OCI-LY1 (cell line): ENCODE data around the gene CHKA.

Experiments used
- H2AFZ ChIP-seq: fragments of 200-600 bp; sonication (generic), shearing (Covaris generic); 2 replicates; pipeline ENCODE4 v1.6.0; 2014; ENCODE audit warnings: antibody characterized with exemption, mild to moderate bottlenecking, low read length
- H3F3A ChIP-seq: fragments of 200-600 bp; sonication (generic), shearing (Covaris generic); 2 replicates; pipeline ENCODE4 v1.6.0; 2014; ENCODE audit warnings: mild to moderate bottlenecking, antibody characterized with exemption, low read length, moderate library complexity; ENCODE audit not compliant: insufficient read depth
- H3K27ac ChIP-seq: fragments of 200-600 bp; sonication (generic); 2 replicates; pipeline ENCODE4 v1.5.1; 2014; ENCODE audit warnings: low read length, mixed run types, mild to moderate bottlenecking, low read depth; ENCODE audit not compliant: poor library complexity, severe bottlenecking
- H3K27me3 ChIP-seq: fragments of 200-600 bp; sonication (generic); 2 replicates; pipeline ENCODE4 v1.6.0; 2014; ENCODE audit warnings: antibody characterized with exemption, mild to moderate bottlenecking, low read length, moderate library complexity; ENCODE audit not compliant: insufficient read depth
- H3K36me3 ChIP-seq: fragments of 200-600 bp; sonication (generic); 2 replicates; pipeline ENCODE4 v1.6.1; 2014; ENCODE audit warnings: mild to moderate bottlenecking, antibody characterized with exemption, low read length, moderate library complexity, mixed read lengths; ENCODE audit not compliant: insufficient read depth
- H3K4me1 ChIP-seq: fragments of 200-600 bp; sonication (generic); 2 replicates; pipeline ENCODE4 v1.5.1; 2014; ENCODE audit warnings: mild to moderate bottlenecking, low read length, moderate library complexity; ENCODE audit not compliant: insufficient read depth, severe bottlenecking
- H3K4me2 ChIP-seq: fragments of 200-600 bp; sonication (generic), shearing (Covaris generic); 2 replicates; pipeline ENCODE4 v1.6.1; 2014; ENCODE audit warnings: low read length
- H3K4me3 ChIP-seq: fragments of 200-600 bp; sonication (generic); 2 replicates; pipeline ENCODE4 v1.5.1; 2014; ENCODE audit warnings: low read length, low read depth, mild to moderate bottlenecking, mixed read lengths; ENCODE audit not compliant: poor library complexity, severe bottlenecking
- H3K79me2 ChIP-seq: fragments of 200-600 bp; shearing (Covaris generic); 2 replicates; pipeline ENCODE4 v1.6.1; 2016; ENCODE audit warnings: mixed run types, low read length, mixed read lengths; ENCODE audit not compliant: insufficient read depth
- H3K9ac ChIP-seq: fragments of 200-600 bp; sonication (generic), shearing (Covaris generic); 2 replicates; pipeline ENCODE4 v1.6.1; 2014; ENCODE audit warnings: mild to moderate bottlenecking, low read length, mixed read lengths
- H3K9me2 ChIP-seq: fragments of 200-600 bp; sonication (generic), shearing (Covaris generic); 2 replicates; pipeline ENCODE4 v1.6.1; 2014; ENCODE audit warnings: low read depth, mild to moderate bottlenecking, low read length, mixed read lengths
- H3K9me3 ChIP-seq: fragments of 200-600 bp; shearing (Covaris generic); 2 replicates; pipeline ENCODE4 v1.6.1; 2014; ENCODE audit warnings: low read length, mixed read lengths
- H4K20me1 ChIP-seq: fragments of 200-600 bp; sonication (generic), shearing (Covaris generic); 2 replicates; pipeline ENCODE4 v1.6.0; 2016; ENCODE audit warnings: mild to moderate bottlenecking, low read length; ENCODE audit not compliant: insufficient read depth
- CTCF ChIP-seq: fragments of 200-600 bp; sonication (generic), shearing (Covaris generic); IDR thresholded peaks from 2 replicates; pipeline ENCODE4 v1.5.1; 2017; ENCODE audit warnings: mild to moderate bottlenecking, antibody characterized with exemption, low read length, moderate library complexity, mixed read lengths
- EZH2 ChIP-seq: fragments of 200-600 bp; sonication (generic), shearing (Covaris generic); IDR thresholded peaks from 2 replicates; pipeline ENCODE4 v1.8.0; 2017; ENCODE audit warnings: borderline replicate concordance, mixed run types, mild to moderate bottlenecking, antibody characterized with exemption, low read length, moderate library complexity, mixed read lengths

The CHKA gene

DNA sequence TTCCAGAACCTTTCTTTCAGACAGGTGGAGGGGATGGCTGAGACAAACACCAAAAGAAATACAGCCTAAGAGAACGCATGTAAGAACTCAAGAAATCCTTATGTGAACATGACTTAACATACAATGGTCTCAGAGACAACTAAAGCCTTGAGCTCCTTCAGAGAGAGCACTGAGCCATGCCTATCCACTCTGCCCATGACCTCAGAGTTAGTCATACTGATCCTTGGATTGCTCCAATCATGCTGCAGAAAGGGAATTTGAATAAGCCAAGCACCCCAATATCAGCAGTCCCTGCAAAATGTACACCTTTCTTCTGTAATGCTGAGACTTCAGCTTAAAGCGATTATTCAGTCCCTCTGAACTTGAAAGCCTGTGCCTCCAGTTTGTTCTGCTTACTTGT is 43.2 kb upstream of the CHKA start:
- H3K9me2 ChIP-seq: no peaks in the 10 kb centered on the region
- no peak overlapping the region for H3K4me3 ChIP-seq
- no peak overlapping the region for H3K4me2 ChIP-seq
- H3F3A ChIP-seq: no peaks in the 10 kb centered on the region
- no peaks in the 10 kb centered on the region for H3K79me2 ChIP-seq
- H3K36me3 ChIP-seq: peaks cover 29% of the 10 kb centered on the region
- no peak for TF ChIP-seq EZH2
- no peak for TF ChIP-seq CTCF
- H4K20me1 ChIP-seq: no peaks in the 10 kb centered on the region
- H3K27me3 ChIP-seq: no peaks in the 10 kb centered on the region
- H3K9me3 ChIP-seq: no peaks in the 10 kb centered on the region
- no peak overlapping the region for H3K27ac ChIP-seq
- peaks cover 6% of the 10 kb centered on the region for H3K4me1 ChIP-seq
- no peak overlapping the region for H3K9ac ChIP-seq
- no peak overlapping the region for H2AFZ ChIP-seq

- H3K79me2 ChIP-seq: no peaks in the 10 kb centered on the region
- peaks cover 6% of the 10 kb centered on the region for H3K4me1 ChIP-seq
- H3K4me3 ChIP-seq: no peak overlapping the region
- H3K9me2 ChIP-seq: no peaks in the 10 kb centered on the region
- TF ChIP-seq CTCF (no peak), EZH2 (no peak)
- H3K4me2 ChIP-seq: no peak overlapping the region
- H2AFZ ChIP-seq: no peak overlapping the region
- H3K9ac ChIP-seq: no peak overlapping the region
- no peaks in the 10 kb centered on the region for H3K9me3 ChIP-seq
- no peaks in the 10 kb centered on the region for H3K27me3 ChIP-seq
- H4K20me1 ChIP-seq: no peaks in the 10 kb centered on the region
- peaks cover 24% of the 10 kb centered on the region; the same call in 1 of the 2 replicates for H3K36me3 ChIP-seq
- no peak overlapping the region for H3K27ac ChIP-seq
- no peaks in the 10 kb centered on the region for H3F3A ChIP-seq
Measured at GRCh38 chr11:68163691-68164090, 42.5 kb upstream of the CHKA start.

DNA sequence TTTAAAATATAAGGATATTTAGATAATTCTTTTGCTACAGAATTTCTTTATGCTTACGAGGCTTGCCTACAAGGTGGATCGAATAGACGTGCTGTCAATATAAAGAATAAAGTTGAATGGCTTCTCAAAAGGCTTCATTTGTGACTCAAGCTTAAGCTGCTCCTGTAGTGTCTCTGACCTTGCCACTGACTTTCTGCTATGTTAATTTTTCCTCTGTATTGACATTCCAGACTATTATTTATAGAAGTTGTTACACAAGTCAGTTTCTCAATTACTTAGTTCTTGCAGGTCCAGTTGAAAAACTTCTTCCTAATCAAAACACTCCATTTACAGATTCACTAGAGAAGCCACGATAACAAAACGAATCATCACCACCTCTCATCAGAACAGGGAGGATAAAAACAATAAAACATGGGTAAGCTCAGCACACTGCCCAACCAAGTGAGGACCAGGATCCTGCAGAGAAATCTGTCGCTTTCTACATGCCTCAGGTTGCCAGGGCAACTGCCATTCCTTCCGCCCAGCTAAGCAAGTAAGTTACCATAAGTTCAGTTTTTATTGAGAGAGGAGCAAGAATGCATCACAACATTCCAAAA is 39.0 kb upstream of the CHKA start:
- no peak for TF ChIP-seq CTCF
- no peak for TF ChIP-seq EZH2
- Histone ChIP-seq H3K4me2 (no peak overlapping the region), H3K4me3 (no peak overlapping the region), H3K36me3 (0 out of 2 replicates have a peak, but pooled peaks cover 10% of the 10 kb centered on the region), H3K27me3 (no peaks in the 10 kb centered on the region), H3K9me2 (no peaks in the 10 kb centered on the region), H2AFZ (no peak overlapping the region), H4K20me1 (no peaks in the 10 kb centered on the region), H3K79me2 (no peaks in the 10 kb centered on the region), H3K9ac (no peak overlapping the region), H3K9me3 (no peaks in the 10 kb centered on the region), H3K4me1 (peaks cover 6% of the 10 kb centered on the region), H3K27ac (no peak overlapping the region), H3F3A (no peaks in the 10 kb centered on the region)
